Uterus (tissue), 2 donors: ENCODE results near the gene DCPS.

ENCODE experiments used
- CTCF ChIP-seq, 4 experiments: fragments of 200-600 bp in 2 of 4; fragments of 450-650 bp in 2 of 4; sonication (generic) in 2 of 4; IDR thresholded peaks; one replicate each; pipeline ENCODE4 v1.5.1; 2016 to 2019; ENCODE audit warnings: antibody characterized with exemption in 4 of 4, mild to moderate bottlenecking in 2 of 4, moderate library complexity in 1 of 4
- POLR2A ChIP-seq, 2 donors: fragments of 450-650 bp; IDR thresholded peaks; one replicate each; pipeline ENCODE4 v1.6.1; 2016; ENCODE audit warnings: antibody characterized with exemption in 2 of 2, mild to moderate bottlenecking in 1 of 2, moderate library complexity in 1 of 2

- TF ChIP-seq CTCF (IDR thresholded peaks at IDR 0.05) = no peak
- TF ChIP-seq POLR2A (IDR thresholded peaks at IDR 0.05) = no peak
These were observed 87.6 kb downstream of the DCPS start for GRCh38 chr11:126391286-126391954.
